HFFc6 (cell line): Measurements from ENCODE around the gene HOXA2. TPM values are rescaled to one million over a fixed set of nuclear protein-coding genes. Genes with fewer than 3 reads are reported as not detected.

Experiments used
- DNase-seq: peaks from one replicate; pipeline ENCODE4 v3.0.0-alpha.2; 2018
- H3K27ac Mint-ChIP-seq: 2 replicates; pipeline ENCODE4 v1.8.0; 2020; ENCODE audit warnings: mild to moderate bottlenecking, mixed read lengths
- H3K27me3 Mint-ChIP-seq: 2 replicates; pipeline ENCODE4 v1.8.0; 2021; ENCODE audit warnings: mild to moderate bottlenecking, moderate library complexity, mixed read lengths; ENCODE audit not compliant: insufficient read depth
- H3K36me3 Mint-ChIP-seq: 2 replicates; pipeline ENCODE4 v1.8.0; 2021; ENCODE audit warnings: low read depth, mixed read lengths
- H3K4me1 Mint-ChIP-seq: 2 replicates; pipeline ENCODE4 v1.8.0; 2020; ENCODE audit warnings: low read depth, mixed read lengths
- H3K4me3 Mint-ChIP-seq: 2 replicates; pipeline ENCODE4 v1.8.0; 2020; ENCODE audit warnings: mild to moderate bottlenecking, moderate library complexity, mixed read lengths
- H3K9me3 Mint-ChIP-seq: 2 replicates; pipeline ENCODE4 v1.8.0; 2020; ENCODE audit warnings: mild to moderate bottlenecking, mixed read lengths
- total RNA-seq, 6 experiments: library from RNA; stranded (reverse); fragmentation: NEBNext Ultra II Directional; extraction: Animal tissue kit (Norgen Biotek cat#: 25700); gene quantifications; 2 replicates in 1 of 6; 3 replicates in 5 of 6; pipeline ENCODE4 v1.2.3, GENCODE V29; 2021
- TF ChIP-seq, protein P1 (sequence below): fragments of 200-600 bp; sonication (generic); IDR thresholded peaks from 2 replicates; pipeline ENCODE4 v1.5.0; 2021; ENCODE audit warnings: antibody characterized with exemption, mild to moderate bottlenecking

HOXA2 gene
- total RNA-seq, 6 experiments from 2014 or later: 0.10 to 0.17 (median 0.14) TPM; not detected in 3

DNA sequence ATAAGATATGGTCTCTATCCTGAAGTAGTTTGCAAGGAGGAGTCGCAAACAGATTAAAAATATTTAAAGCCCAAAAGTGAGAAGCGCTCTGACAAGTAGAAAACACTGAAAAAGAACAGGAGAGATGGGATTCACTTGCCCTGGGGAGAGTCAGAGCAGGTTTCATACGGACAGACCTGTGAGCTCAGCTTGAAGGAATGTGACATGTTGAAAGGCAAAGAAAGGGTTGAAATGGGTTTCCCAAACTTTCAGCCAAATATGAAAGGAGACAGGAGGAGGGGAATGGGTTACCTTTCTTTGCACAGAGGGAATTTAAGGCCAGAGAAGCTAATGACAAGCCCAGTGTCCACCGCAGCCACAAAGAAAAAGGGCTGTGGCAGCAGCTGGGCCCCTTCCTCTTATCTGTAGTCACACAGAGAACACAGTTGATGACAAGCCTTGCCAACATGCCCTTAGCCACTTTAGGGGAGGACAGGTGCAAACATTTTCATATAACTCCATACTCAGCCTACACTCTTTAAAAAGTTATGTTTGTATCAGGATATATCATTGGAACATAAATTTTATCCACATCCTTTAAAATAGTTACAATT, 21.5 kb downstream of the HOXA2 start:
- Mint-ChIP-seq H3K9me3 (no peaks in the 10 kb centered on the region), H3K4me1 (peaks cover 24% of the 10 kb centered on the region), H3K4me3 (no peak overlapping the region), H3K36me3 (no peaks in the 10 kb centered on the region), H3K27me3 (peaks cover 6% of the 10 kb centered on the region), H3K27ac (no peak overlapping the region)
- no peak for DNase-seq
- TF ChIP-seq, protein P1, sequence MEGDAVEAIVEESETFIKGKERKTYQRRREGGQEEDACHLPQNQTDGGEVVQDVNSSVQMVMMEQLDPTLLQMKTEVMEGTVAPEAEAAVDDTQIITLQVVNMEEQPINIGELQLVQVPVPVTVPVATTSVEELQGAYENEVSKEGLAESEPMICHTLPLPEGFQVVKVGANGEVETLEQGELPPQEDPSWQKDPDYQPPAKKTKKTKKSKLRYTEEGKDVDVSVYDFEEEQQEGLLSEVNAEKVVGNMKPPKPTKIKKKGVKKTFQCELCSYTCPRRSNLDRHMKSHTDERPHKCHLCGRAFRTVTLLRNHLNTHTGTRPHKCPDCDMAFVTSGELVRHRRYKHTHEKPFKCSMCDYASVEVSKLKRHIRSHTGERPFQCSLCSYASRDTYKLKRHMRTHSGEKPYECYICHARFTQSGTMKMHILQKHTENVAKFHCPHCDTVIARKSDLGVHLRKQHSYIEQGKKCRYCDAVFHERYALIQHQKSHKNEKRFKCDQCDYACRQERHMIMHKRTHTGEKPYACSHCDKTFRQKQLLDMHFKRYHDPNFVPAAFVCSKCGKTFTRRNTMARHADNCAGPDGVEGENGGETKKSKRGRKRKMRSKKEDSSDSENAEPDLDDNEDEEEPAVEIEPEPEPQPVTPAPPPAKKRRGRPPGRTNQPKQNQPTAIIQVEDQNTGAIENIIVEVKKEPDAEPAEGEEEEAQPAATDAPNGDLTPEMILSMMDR: no peak

DNA sequence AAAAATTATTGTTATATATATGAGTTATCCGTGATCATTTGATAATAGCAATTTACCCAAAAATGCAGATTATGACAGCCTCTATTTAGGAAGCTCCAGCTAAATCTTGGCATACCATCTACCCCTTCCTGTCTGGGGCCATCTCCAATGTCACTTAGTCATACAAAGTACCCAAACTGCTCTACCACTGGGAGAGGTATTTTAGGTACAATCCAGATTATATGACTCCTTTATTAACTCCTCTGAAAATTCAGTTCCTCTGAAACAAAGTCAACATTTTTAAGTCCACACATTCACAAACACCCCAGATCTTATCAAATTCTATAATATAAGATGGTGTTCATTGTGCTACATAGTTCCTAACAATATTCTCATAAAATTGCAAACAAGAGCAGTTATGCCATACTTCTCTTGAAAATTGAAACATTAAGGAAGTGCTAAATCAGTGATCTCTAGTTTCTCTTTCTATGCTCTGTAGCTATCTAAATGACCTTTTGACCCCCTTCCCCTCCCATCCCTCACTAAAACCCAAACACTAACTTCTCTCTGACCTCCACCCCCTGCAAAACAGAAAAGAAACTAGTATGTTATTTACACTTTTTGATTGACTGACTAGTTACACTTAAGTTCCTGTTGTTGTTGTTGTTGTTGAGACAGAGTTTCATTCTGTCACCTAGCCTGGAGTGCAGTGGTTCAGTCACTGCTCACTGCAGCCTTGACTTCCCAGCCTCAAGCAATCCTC, 23.1 kb downstream of the HOXA2 start:
- Mint-ChIP-seq H3K4me3 (no peak overlapping the region), H3K4me1 (peaks cover 24% of the 10 kb centered on the region), H3K27ac (no peak overlapping the region), H3K36me3 (no peaks in the 10 kb centered on the region), H3K27me3 (peaks cover 8% of the 10 kb centered on the region), H3K9me3 (no peaks in the 10 kb centered on the region)
- TF ChIP-seq, protein P1: no peak
- no peak for DNase-seq

GRCh38 chr7:27078616-27079233, 23.8 kb downstream of the HOXA2 start:
- Mint-ChIP-seq H3K9me3 (no peaks in the 10 kb centered on the region), H3K4me1 (peaks cover 24% of the 10 kb centered on the region), H3K36me3 (no peaks in the 10 kb centered on the region), H3K4me3 (no peak overlapping the region), H3K27me3 (peaks cover 8% of the 10 kb centered on the region), H3K27ac (no peak overlapping the region)
- TF ChIP-seq, protein P1: no peak
- no peak for DNase-seq

DNA sequence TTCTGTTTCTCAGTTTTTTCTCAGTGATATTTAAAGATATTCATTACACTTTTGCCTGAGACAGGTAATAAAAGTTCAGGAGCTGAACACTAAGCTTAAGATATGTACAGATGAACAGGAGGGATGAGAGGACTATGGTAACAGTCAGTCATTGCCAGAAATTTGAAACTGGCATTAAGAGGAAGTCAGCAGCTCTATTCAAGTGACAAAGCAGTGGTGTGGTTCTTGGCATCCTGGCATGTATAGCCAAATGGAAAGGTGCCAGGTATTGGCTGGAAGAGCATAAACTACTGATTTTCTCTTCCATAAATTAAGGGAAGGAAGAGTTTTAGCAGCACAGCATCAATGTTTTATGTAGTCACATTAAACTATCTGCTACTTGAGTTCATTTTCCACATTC, 29.4 kb downstream of the HOXA2 start:
- H3K9me3 Mint-ChIP-seq: no peaks in the 10 kb centered on the region
- no peak overlapping the region for H3K4me3 Mint-ChIP-seq
- DNase-seq: no peak
- no peaks in the 10 kb centered on the region for H3K36me3 Mint-ChIP-seq
- TF ChIP-seq, protein P1: no peak
- H3K27ac Mint-ChIP-seq: no peak overlapping the region
- H3K4me1 Mint-ChIP-seq: no peaks in the 10 kb centered on the region
- peaks cover 10% of the 10 kb centered on the region; the same call in 1 of the 2 replicates for H3K27me3 Mint-ChIP-seq

- Mint-ChIP-seq H3K27me3 (peaks cover 13% of the 10 kb centered on the region), H3K4me3 (no peak overlapping the region), H3K4me1 (peaks cover 3% of the 10 kb centered on the region), H3K36me3 (peaks cover 3% of the 10 kb centered on the region; the same call in 1 of the 2 replicates), H3K27ac (no peak overlapping the region), H3K9me3 (no peaks in the 10 kb centered on the region)
- DNase-seq: no peak
- TF ChIP-seq, protein P1: no peak
These were observed 30.7 kb downstream of the HOXA2 start for GRCh38 chr7:27071622-27072390.
